ENCODE measurements around the gene MRPL27. TPM values are rescaled to one million over a fixed set of nuclear protein-coding genes. Genes with fewer than 3 reads are reported as not detected.

Gene MRPL27
- total RNA-seq, 2 experiments from 2014 or later: 13.7 to 14.8 TPM

- ATAC-seq (ENCODE audit: poor library complexity): no peak
- POLR2A ChIA-PET: no interaction called here
- H3K36me3 Mint-ChIP-seq (ENCODE audit: low read depth): peaks cover 100% of the 10 kb centered on the region
Measured at GRCh38 chr17:50386510-50386909, 13.5 kb upstream of the MRPL27 start.

GRCh38 chr17:50382931-50383330 is 9.9 kb upstream of the MRPL27 start:
- H3K4me3 Mint-ChIP-seq: no peak overlapping the region
- Histone ChIP-seq H3K9me3 (ENCODE audit: control insufficient read depth in 1 of 2, insufficient read depth in 1 of 2, low read length in 2 of 2) (no peaks in the 10 kb centered on the region), H3K4me3 (ENCODE audit: low read length) (no peak overlapping the region), H3K36me3 (ENCODE audit: insufficient read depth, low read length) (peaks cover 74% of the 10 kb centered on the region), H3K27me3 (ENCODE audit: control insufficient read depth in 1 of 2, insufficient read depth in 2 of 2, low read length in 2 of 2) (no peaks in the 10 kb centered on the region), H3K4me1 (ENCODE audit: insufficient read depth, low read length) (no peaks in the 10 kb centered on the region), H3K27ac (ENCODE audit: low read depth in 1 of 2, low read length in 2 of 2) (no peak overlapping the region)
- no peaks in the 10 kb centered on the region for H3K27me3 Mint-ChIP-seq
- no peak for TF ChIP-seq CTCF (IDR thresholded peaks at IDR 0.05)
- no peak for DNase-seq
- CTCF ChIA-PET: interaction anchor here (2.6 kb wide), 1 partner anchor 14 kb away, joined by 9 read pairs; the partner anchor contains the start of gene LRRC59
- H3K36me3 Mint-ChIP-seq (ENCODE audit: low read depth): peaks cover 72% of the 10 kb centered on the region
- no peak overlapping the region for H3K27ac Mint-ChIP-seq
- H3K4me1 Mint-ChIP-seq (ENCODE audit: low read depth): no peaks in the 10 kb centered on the region
- no peak for ATAC-seq (ENCODE audit: poor library complexity)
- intact Hi-C loops (cut with DNase I, micrococcal nuclease): loop anchor here in 1 of 2 experiments (10.0 kb wide), 1 partner anchor 1408 kb away; no protein-coding TSS in a partner anchor
- POLR2A ChIA-PET: no interaction called here
- no peaks in the 10 kb centered on the region for H3K9me3 Mint-ChIP-seq

More at GRCh38 chr17:50386510-50386909, 13.5 kb upstream of the MRPL27 start:
- Mint-ChIP-seq H3K4me3 (no peak overlapping the region), H3K27me3 (no peaks in the 10 kb centered on the region), H3K4me1 (ENCODE audit: low read depth) (no peaks in the 10 kb centered on the region), H3K27ac (no peak overlapping the region), H3K9me3 (no peaks in the 10 kb centered on the region)
- H3K4me3 ChIP-seq (ENCODE audit: low read length): no peak overlapping the region
- CTCF ChIA-PET: interaction anchor here (1.4 kb wide), 1 partner anchor 11 kb away, joined by 5 read pairs; the partner anchor contains the start of gene LRRC59
- H3K4me1 ChIP-seq (ENCODE audit: insufficient read depth, low read length): no peaks in the 10 kb centered on the region
- no peaks in the 10 kb centered on the region for H3K27me3 ChIP-seq (ENCODE audit: control insufficient read depth in 1 of 2, insufficient read depth in 2 of 2, low read length in 2 of 2)
- H3K27ac ChIP-seq (ENCODE audit: low read depth in 1 of 2, low read length in 2 of 2): no peak overlapping the region
- no peak for DNase-seq
- no peaks in the 10 kb centered on the region for H3K9me3 ChIP-seq (ENCODE audit: control insufficient read depth in 1 of 2, insufficient read depth in 1 of 2, low read length in 2 of 2)
- H3K36me3 ChIP-seq (ENCODE audit: insufficient read depth, low read length): peaks cover 93% of the 10 kb centered on the region
- no peak for TF ChIP-seq CTCF (IDR thresholded peaks at IDR 0.05)
- intact Hi-C loops (cut with DNase I, micrococcal nuclease): loop anchor here in 1 of 2 experiments (10.0 kb wide), 1 partner anchor 1412 kb away; no protein-coding TSS in a partner anchor

GRCh38 chr17:50381920-50382319 is 8.9 kb upstream of the MRPL27 start:
- H3K27me3 ChIP-seq (ENCODE audit: control insufficient read depth in 1 of 2, insufficient read depth in 2 of 2, low read length in 2 of 2): no peaks in the 10 kb centered on the region
- H3K4me3 ChIP-seq (ENCODE audit: low read length): no peak overlapping the region
- no peaks in the 10 kb centered on the region for H3K9me3 Mint-ChIP-seq
- H3K4me1 ChIP-seq (ENCODE audit: insufficient read depth, low read length): no peaks in the 10 kb centered on the region
- no peaks in the 10 kb centered on the region for H3K27me3 Mint-ChIP-seq
- POLR2A ChIA-PET: interaction anchor here (0.5 kb wide), 1 partner anchor 15 kb away, joined by 3 read pairs; the partner anchor contains the start of gene LRRC59
- H3K36me3 Mint-ChIP-seq (ENCODE audit: low read depth): peaks cover 62% of the 10 kb centered on the region
- DNase-seq (no peak), ATAC-seq (ENCODE audit: poor library complexity) (no peak)
- no peak overlapping the region for H3K27ac Mint-ChIP-seq
- CTCF ChIA-PET: interaction anchor here (2.6 kb wide), 1 partner anchor 15 kb away, joined by 9 read pairs; the partner anchor contains the start of gene LRRC59
- intact Hi-C loops (cut with DNase I, micrococcal nuclease): loop anchor here in 1 of 2 experiments (10.0 kb wide), 1 partner anchor 1407 kb away; no protein-coding TSS in a partner anchor
- peaks cover 63% of the 10 kb centered on the region for H3K36me3 ChIP-seq (ENCODE audit: insufficient read depth, low read length)
- H3K4me3 Mint-ChIP-seq: no peak overlapping the region
- no peak overlapping the region for H3K27ac ChIP-seq (ENCODE audit: low read depth in 1 of 2, low read length in 2 of 2)
- H3K9me3 ChIP-seq (ENCODE audit: control insufficient read depth in 1 of 2, insufficient read depth in 1 of 2, low read length in 2 of 2): no peaks in the 10 kb centered on the region
- no peaks in the 10 kb centered on the region for H3K4me1 Mint-ChIP-seq (ENCODE audit: low read depth)
- no peak for TF ChIP-seq CTCF (IDR thresholded peaks at IDR 0.05)
